PC-9 (cell line): ENCODE data around the gene NOS1. TPM values are rescaled to one million over a fixed set of nuclear protein-coding genes. Genes with fewer than 3 reads are reported as not detected.

Experiments
- BruUV-seq: library from RNA; stranded (reverse); fragments of 400-500 nt; replicated peaks from 2 replicates; lab custom pipeline; 2021; lab: Mats Ljungman, UMichigan
- CTCF ChIA-PET: fragments of 300-600 bp; sonication (Branson Sonifier 250); formaldehyde crosslinking; loops from one replicate; lab custom pipeline; 2022; ENCODE audit warnings: antibody characterized with exemption; lab: Charles Lee
- POLR2A ChIA-PET: fragments of 300-600 bp; sonication (Branson Sonifier 250); formaldehyde crosslinking; loops from one replicate; lab custom pipeline; 2022; ENCODE audit warnings: antibody characterized with exemption; ENCODE audit not compliant: unreplicated experiment; lab: Charles Lee
- DNase-seq, 2 experiments: peaks; one replicate each; pipeline versions ENCODE4 v3.0.0 to v3.0.0-alpha.2; 2015 to 2022; ENCODE audit warnings: mixed read lengths in 1 of 2
- H2AFZ ChIP-seq: fragments of 200-600 bp; sonication (generic); 2 replicates; pipeline ENCODE4 v1.8.1; 2017; ENCODE audit warnings: antibody characterized with exemption
- H3F3A ChIP-seq: fragments of 200-600 bp; sonication (generic); 2 replicates; pipeline ENCODE4 v1.8.1; 2017; ENCODE audit warnings: antibody characterized with exemption, mild to moderate bottlenecking, low read depth; ENCODE audit not compliant: insufficient read depth
- H3K27ac ChIP-seq: fragments of 200-600 bp; sonication (generic); 2 replicates; pipeline ENCODE4 v1.6.1; 2016; ENCODE audit warnings: mixed run types
- H3K27me3 ChIP-seq: fragments of 200-600 bp; sonication (generic); 2 replicates; pipeline ENCODE4 v1.6.1; 2016; ENCODE audit warnings: low read depth, mixed run types; ENCODE audit not compliant: insufficient read depth
- H3K36me3 ChIP-seq: fragments of 200-600 bp; sonication (generic); 2 replicates; pipeline ENCODE4 v1.6.1; 2016; ENCODE audit warnings: low read depth, mixed run types
- H3K4me1 ChIP-seq: fragments of 200-600 bp; sonication (generic); replicated peaks from 2 replicates; pipeline ENCODE4 v1.6.1; 2016; ENCODE audit warnings: mixed run types; ENCODE audit not compliant: insufficient read depth
- H3K4me2 ChIP-seq: fragments of 200-600 bp; sonication (generic); 2 replicates; pipeline ENCODE4 v1.6.1; 2017; ENCODE audit warnings: mixed run types
- H3K4me3 ChIP-seq: fragments of 200-600 bp; sonication (generic); 2 replicates; pipeline ENCODE4 v1.6.1; 2016; ENCODE audit warnings: mixed run types
- H3K79me2 ChIP-seq: fragments of 200-600 bp; sonication (generic); 2 replicates; pipeline ENCODE4 v1.6.1; 2017; ENCODE audit warnings: low read depth, mixed run types
- H3K9me2 ChIP-seq: fragments of 200-600 bp; sonication (generic); 2 replicates; pipeline ENCODE4 v1.8.1; 2017; ENCODE audit warnings: mild to moderate bottlenecking; ENCODE audit not compliant: insufficient read depth
- H3K9me3 ChIP-seq: fragments of 200-600 bp; sonication (generic); 2 replicates; pipeline ENCODE4 v1.8.1; 2016; ENCODE audit warnings: low read depth; ENCODE audit not compliant: insufficient read depth
- H4K20me1 ChIP-seq: fragments of 200-600 bp; sonication (generic); 2 replicates; pipeline ENCODE4 v1.8.1; 2017; ENCODE audit not compliant: insufficient read depth
- EZH2 ChIP-seq: fragments of 200-600 bp; sonication (generic); IDR thresholded peaks from 2 replicates; pipeline ENCODE4 v1.8.0; 2017; ENCODE audit warnings: antibody characterized with exemption, low read depth
- intact Hi-C: fragments of 100-400 bp; cut with micrococcal nuclease; formaldehyde crosslinking; loops from one replicate; pipeline ENCODE4 v1.10.0; 2022; ENCODE audit not compliant: unreplicated experiment
- total RNA-seq: library from RNA; stranded (reverse); gene quantifications from 2 replicates; pipeline ENCODE4 v1.2.3, GENCODE V29; 2021
- TF ChIP-seq, protein P1 (sequence below): fragments of 200-600 bp; sonication (generic); conservative IDR thresholded peaks from 2 replicates; pipeline ENCODE4 v1.6.1; 2017; ENCODE audit warnings: mixed run types, antibody characterized with exemption, mild to moderate bottlenecking, moderate library complexity

The NOS1 gene
- total RNA-seq, 1 experiment from 2014 or later: not detected

DNA sequence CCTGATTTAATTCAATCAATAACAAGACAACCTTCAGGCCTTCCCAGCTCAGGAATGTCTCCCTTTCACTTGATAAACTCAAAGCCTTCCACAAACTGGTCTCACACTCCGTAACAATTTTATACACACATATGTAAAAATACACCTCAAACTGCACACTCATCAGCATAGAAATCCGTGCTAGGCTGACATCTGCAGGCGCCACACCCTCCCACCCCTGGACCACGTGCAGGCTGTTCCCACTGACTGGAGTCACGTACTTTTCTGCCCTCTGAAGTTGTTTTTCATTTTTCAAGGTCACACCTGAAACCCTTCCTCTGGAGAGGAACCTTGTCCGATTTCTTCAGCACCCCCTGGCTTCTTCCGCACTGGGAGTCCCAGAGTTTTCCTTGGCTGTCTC lies 198.8 kb downstream of the NOS1 start:
- Histone ChIP-seq H3K79me2 (no peaks in the 10 kb centered on the region), H3K9me3 (no peaks in the 10 kb centered on the region), H3K9me2 (no peaks in the 10 kb centered on the region), H2AFZ (no peak overlapping the region), H3F3A (no peaks in the 10 kb centered on the region), H3K4me2 (no peak overlapping the region), H3K36me3 (no peaks in the 10 kb centered on the region), H3K27me3 (no peaks in the 10 kb centered on the region), H4K20me1 (no peaks in the 10 kb centered on the region), H3K4me3 (no peak overlapping the region), H3K4me1 (no peaks in the 10 kb centered on the region), H3K27ac (no peak overlapping the region)
- ChIA-PET POLR2A (no interaction called here), CTCF (no interaction called here)
- DNase-seq: no peak
- no peak for TF ChIP-seq EZH2
- TF ChIP-seq, protein P1, sequence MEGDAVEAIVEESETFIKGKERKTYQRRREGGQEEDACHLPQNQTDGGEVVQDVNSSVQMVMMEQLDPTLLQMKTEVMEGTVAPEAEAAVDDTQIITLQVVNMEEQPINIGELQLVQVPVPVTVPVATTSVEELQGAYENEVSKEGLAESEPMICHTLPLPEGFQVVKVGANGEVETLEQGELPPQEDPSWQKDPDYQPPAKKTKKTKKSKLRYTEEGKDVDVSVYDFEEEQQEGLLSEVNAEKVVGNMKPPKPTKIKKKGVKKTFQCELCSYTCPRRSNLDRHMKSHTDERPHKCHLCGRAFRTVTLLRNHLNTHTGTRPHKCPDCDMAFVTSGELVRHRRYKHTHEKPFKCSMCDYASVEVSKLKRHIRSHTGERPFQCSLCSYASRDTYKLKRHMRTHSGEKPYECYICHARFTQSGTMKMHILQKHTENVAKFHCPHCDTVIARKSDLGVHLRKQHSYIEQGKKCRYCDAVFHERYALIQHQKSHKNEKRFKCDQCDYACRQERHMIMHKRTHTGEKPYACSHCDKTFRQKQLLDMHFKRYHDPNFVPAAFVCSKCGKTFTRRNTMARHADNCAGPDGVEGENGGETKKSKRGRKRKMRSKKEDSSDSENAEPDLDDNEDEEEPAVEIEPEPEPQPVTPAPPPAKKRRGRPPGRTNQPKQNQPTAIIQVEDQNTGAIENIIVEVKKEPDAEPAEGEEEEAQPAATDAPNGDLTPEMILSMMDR: no peak
- intact Hi-C loops: no loop called here
- no TSS peak for BruUV-seq

DNA sequence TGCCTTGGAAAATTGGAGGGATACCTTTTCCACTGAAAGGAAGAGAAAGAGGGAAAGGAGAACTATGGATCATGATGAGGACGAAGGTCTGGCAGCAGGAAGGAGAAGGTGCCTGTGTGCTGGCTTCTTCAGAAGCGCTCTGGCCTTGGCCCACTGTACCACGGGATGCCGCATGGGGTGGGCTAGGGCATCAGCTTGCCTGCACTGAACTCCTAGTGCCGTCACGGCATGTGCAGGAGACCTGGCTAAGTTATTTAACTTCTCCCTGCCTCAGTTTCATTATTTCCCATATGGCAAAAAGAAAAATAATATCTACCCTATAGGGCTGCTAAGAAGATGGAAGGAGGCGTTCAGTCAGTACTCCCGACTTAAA lies 199.3 kb downstream of the NOS1 start:
- POLR2A ChIA-PET: no interaction called here
- BruUV-seq: no TSS peak

DNA sequence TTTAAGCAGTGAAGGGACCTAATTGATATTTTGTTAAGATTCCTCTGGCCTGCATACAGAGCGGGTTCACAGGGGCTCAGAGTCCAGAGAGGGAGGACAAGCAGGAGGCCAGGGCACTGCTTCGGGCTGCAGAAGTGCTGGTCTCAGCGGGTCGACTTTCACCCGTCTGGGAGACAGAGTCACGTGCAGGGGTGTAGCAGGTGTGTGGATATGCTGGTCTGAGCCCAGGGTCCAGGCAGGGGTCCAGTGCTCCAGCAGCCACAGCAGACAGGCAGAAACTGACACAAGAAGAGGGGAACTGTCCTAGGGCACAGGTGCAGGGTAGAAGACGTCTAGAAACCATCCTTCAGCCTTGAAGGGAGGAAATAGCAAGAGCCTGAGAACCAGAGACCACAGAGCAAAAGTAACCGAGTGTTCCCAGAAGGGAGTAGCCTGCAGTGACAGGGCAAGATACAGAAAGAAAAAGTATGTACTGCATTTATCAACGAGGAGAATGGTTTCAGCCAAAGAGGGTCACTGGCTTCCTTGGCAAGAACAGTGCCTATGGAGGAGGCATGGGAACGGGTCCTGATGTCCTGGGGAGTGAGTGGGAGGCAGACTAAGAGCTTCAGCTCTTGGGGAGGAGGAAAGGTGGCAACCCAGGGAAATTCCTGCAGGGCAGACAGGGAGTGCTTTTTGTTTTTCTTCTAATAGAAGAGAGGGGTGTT lies 199.8 kb downstream of the NOS1 start:
- TF ChIP-seq, protein P1: no peak
- TF ChIP-seq EZH2: no peak
- H3K36me3 ChIP-seq: no peaks in the 10 kb centered on the region; the same call in 1 of the 2 replicates
- no peak overlapping the region for H3K4me3 ChIP-seq
- no peak overlapping the region for H3K27ac ChIP-seq
- no peak overlapping the region for H3K4me2 ChIP-seq
- CTCF ChIA-PET: no interaction called here
- H2AFZ ChIP-seq: no peak overlapping the region
- H3K79me2 ChIP-seq: no peaks in the 10 kb centered on the region
- no peak for DNase-seq
- POLR2A ChIA-PET: no interaction called here
- BruUV-seq: no TSS peak
- H4K20me1 ChIP-seq: no peaks in the 10 kb centered on the region
- H3K9me2 ChIP-seq: no peaks in the 10 kb centered on the region
- no peaks in the 10 kb centered on the region for H3F3A ChIP-seq
- intact Hi-C loops: no loop called here
- H3K27me3 ChIP-seq: no peaks in the 10 kb centered on the region
- H3K9me3 ChIP-seq: no peaks in the 10 kb centered on the region
- H3K4me1 ChIP-seq: no peaks in the 10 kb centered on the region

More for the DNA sequence above, 199.3 kb downstream of the NOS1 start:
- no peaks in the 10 kb centered on the region for H3K27me3 ChIP-seq
- no peaks in the 10 kb centered on the region for H3F3A ChIP-seq
- no peaks in the 10 kb centered on the region for H3K9me3 ChIP-seq
- intact Hi-C loops: no loop called here
- H2AFZ ChIP-seq: no peak overlapping the region
- H3K27ac ChIP-seq: no peak overlapping the region
- H3K4me2 ChIP-seq: no peak overlapping the region
- CTCF ChIA-PET: no interaction called here
- no peaks in the 10 kb centered on the region for H3K79me2 ChIP-seq
- H3K4me1 ChIP-seq: no peaks in the 10 kb centered on the region
- DNase-seq: no peak
- no peaks in the 10 kb centered on the region; the same call in 1 of the 2 replicates for H3K36me3 ChIP-seq
- H3K4me3 ChIP-seq: no peak overlapping the region
- H3K9me2 ChIP-seq: no peaks in the 10 kb centered on the region
- no peak for TF ChIP-seq EZH2
- TF ChIP-seq, protein P1: no peak
- H4K20me1 ChIP-seq: no peaks in the 10 kb centered on the region
